ENCODE data around the gene AUTS2.

- TF ChIP-seq MEF2A (IDR thresholded peaks at IDR 0.05; ENCODE audit: insufficient read depth, low read depth, low read length) (no peak), CTCF (IDR thresholded peaks at IDR 0.05 in 2 of 3, conservative IDR thresholded peaks at IDR 0.05 in 1 of 3; ENCODE audit: control insufficient read depth in 2 of 3, extremely low read depth in 1 of 3, insufficient read depth in 1 of 3, low read depth in 3 of 3, low read length in 3 of 3) (no peak), E2F4 (IDR thresholded peaks at IDR 0.05; ENCODE audit: low read depth, low read length) (no peak), ZZZ3 (IDR thresholded peaks at IDR 0.05; ENCODE audit: control insufficient read depth, insufficient read length, low read depth) (no peak), SMC3 (IDR thresholded peaks at IDR 0.05; ENCODE audit: borderline replicate concordance, low read length) (no peak), MXI1 (IDR thresholded peaks at IDR 0.05; ENCODE audit: low read depth, low read length) (no peak), SIN3A (IDR thresholded peaks at IDR 0.05; ENCODE audit: low read depth, low read length) (no peak), ZSCAN29 (IDR thresholded peaks at IDR 0.05) (no peak)
- TF ChIP-seq, protein P1, sequence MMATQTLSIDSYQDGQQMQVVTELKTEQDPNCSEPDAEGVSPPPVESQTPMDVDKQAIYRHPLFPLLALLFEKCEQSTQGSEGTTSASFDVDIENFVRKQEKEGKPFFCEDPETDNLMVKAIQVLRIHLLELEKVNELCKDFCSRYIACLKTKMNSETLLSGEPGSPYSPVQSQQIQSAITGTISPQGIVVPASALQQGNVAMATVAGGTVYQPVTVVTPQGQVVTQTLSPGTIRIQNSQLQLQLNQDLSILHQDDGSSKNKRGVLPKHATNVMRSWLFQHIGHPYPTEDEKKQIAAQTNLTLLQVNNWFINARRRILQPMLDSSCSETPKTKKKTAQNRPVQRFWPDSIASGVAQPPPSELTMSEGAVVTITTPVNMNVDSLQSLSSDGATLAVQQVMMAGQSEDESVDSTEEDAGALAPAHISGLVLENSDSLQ (IDR thresholded peaks at IDR 0.05): no peak
These were observed 171.6 kb downstream of the AUTS2 start for GRCh38 chr7:69769826-69770225.

Measured in GM12878 (cell line).